ENCODE measurements around the gene UNC119B.

The UNC119B gene

DNA sequence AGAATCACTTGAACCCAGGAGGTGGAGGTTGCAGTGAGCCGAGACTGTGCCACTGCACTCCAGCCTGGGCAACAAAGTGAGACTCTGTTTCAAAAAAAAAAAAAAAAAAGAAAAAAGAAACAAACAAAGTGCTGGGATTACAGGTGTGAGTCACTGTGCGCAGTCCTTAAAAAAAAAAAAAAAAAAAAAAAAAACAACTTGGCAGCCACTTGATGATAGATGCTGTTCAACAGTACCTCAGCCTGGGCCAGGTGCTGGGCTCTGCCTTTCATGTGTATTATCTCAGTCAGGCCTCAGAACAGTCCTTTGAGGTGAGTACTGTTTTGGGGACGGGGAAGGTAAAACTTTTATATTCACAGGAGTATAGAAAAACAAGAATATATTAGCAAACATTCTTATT, 24.9 kb downstream of the UNC119B start:
- TF ChIP-seq MYNN (tag by site-specific recombination; IDR thresholded peaks at IDR 0.05; ENCODE audit: borderline replicate concordance) (no peak), ZNF2 (tag by site-specific recombination; IDR thresholded peaks at IDR 0.05) (no peak), ATF2 (tag by site-specific recombination; IDR thresholded peaks at IDR 0.05; ENCODE audit: low read depth) (no peak), GLI4 (tag by site-specific recombination; IDR thresholded peaks at IDR 0.05) (no peak), ZNF501 (tag by site-specific recombination; IDR thresholded peaks at IDR 0.05) (no peak), ZNF354C (tag by site-specific recombination; IDR thresholded peaks at IDR 0.05; ENCODE audit: borderline replicate concordance, low read depth) (no peak)
- ChIA-PET POLR2A (no interaction called here), CTCF (no interaction called here)
- no peak overlapping the region for H3K27ac ChIP-seq (ENCODE audit: extremely low read depth, low read depth, low read length)
- H3K4me1 ChIP-seq (ENCODE audit: control insufficient read depth, insufficient read depth, low read length), result no peaks in the 10 kb centered on the region
- H3K9me3 ChIP-seq (ENCODE audit: control insufficient read depth, insufficient read depth, low read depth, low read length), result no peaks in the 10 kb centered on the region
- H3K36me3 ChIP-seq (ENCODE audit: control insufficient read depth in 2 of 2, insufficient read depth in 1 of 2, low read length in 2 of 2), result peaks cover 4 to 34% of the 10 kb centered on the region in 2 experiments; a peak in 2 of 3 replicates
- no peak overlapping the region for H3K4me3 ChIP-seq (ENCODE audit: low read depth, low read length)

- ChIA-PET POLR2A (no interaction called here), CTCF (interaction anchor here (0.6 to 2.0 kb wide), 2 partner anchors 227 to 235 kb away, joined by 4 to 5 read pairs; no protein-coding TSS in a partner anchor)
- Histone ChIP-seq H3K27ac (ENCODE audit: extremely low read depth, low read depth, low read length) (no peak overlapping the region), H3K4me3 (ENCODE audit: low read depth, low read length) (no peak overlapping the region), H3K9me3 (ENCODE audit: control insufficient read depth, insufficient read depth, low read depth, low read length) (no peaks in the 10 kb centered on the region), H3K4me1 (ENCODE audit: control insufficient read depth, insufficient read depth, low read length) (no peaks in the 10 kb centered on the region), H3K36me3 (ENCODE audit: control insufficient read depth in 2 of 2, insufficient read depth in 1 of 2, low read length in 2 of 2) (peaks cover 0 to 27% of the 10 kb centered on the region in 2 experiments; a peak in 2 of 3 replicates)
- TF ChIP-seq ZNF530 (tag by site-specific recombination; IDR thresholded peaks at IDR 0.05; ENCODE audit: low read depth) (no peak), ZNF621 (tag by site-specific recombination; IDR thresholded peaks at IDR 0.05) (no peak), ZNF391 (tag by site-specific recombination; IDR thresholded peaks at IDR 0.05; ENCODE audit: borderline replicate concordance, low read depth) (no peak), ZFP69B (tag by site-specific recombination; IDR thresholded peaks at IDR 0.05) (no peak), ZBTB17 (tag by site-specific recombination; IDR thresholded peaks at IDR 0.05) (peak; percentile 86), ZNF48 (tag by site-specific recombination; IDR thresholded peaks at IDR 0.05) (no peak), ZNF623 (tag by site-specific recombination; IDR thresholded peaks at IDR 0.05) (peak; percentile 87)
- TF ChIP-seq, protein P1, sequence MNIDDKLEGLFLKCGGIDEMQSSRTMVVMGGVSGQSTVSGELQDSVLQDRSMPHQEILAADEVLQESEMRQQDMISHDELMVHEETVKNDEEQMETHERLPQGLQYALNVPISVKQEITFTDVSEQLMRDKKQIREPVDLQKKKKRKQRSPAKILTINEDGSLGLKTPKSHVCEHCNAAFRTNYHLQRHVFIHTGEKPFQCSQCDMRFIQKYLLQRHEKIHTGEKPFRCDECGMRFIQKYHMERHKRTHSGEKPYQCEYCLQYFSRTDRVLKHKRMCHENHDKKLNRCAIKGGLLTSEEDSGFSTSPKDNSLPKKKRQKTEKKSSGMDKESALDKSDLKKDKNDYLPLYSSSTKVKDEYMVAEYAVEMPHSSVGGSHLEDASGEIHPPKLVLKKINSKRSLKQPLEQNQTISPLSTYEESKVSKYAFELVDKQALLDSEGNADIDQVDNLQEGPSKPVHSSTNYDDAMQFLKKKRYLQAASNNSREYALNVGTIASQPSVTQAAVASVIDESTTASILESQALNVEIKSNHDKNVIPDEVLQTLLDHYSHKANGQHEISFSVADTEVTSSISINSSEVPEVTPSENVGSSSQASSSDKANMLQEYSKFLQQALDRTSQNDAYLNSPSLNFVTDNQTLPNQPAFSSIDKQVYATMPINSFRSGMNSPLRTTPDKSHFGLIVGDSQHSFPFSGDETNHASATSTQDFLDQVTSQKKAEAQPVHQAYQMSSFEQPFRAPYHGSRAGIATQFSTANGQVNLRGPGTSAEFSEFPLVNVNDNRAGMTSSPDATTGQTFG (tag by site-specific recombination; IDR thresholded peaks at IDR 0.05; ENCODE audit: borderline replicate concordance), result no peak
- TF ChIP-seq, protein P2, sequence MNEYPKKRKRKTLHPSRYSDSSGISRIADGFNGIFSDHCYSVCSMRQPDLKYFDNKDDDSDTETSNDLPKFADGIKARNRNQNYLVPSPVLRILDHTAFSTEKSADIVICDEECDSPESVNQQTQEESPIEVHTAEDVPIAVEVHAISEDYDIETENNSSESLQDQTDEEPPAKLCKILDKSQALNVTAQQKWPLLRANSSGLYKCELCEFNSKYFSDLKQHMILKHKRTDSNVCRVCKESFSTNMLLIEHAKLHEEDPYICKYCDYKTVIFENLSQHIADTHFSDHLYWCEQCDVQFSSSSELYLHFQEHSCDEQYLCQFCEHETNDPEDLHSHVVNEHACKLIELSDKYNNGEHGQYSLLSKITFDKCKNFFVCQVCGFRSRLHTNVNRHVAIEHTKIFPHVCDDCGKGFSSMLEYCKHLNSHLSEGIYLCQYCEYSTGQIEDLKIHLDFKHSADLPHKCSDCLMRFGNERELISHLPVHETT (tag by site-specific recombination; IDR thresholded peaks at IDR 0.05), result no peak
Measured at GRCh38 chr12:120736404-120737331, 26.4 kb downstream of the UNC119B start.

All from HEK293 (cell line).